ENCODE data around the gene TWIST2.

Gene TWIST2

GRCh38 chr2:238936162-238937052, 88.5 kb downstream of the TWIST2 start:
- H3K4me3 ChIP-seq (ENCODE audit: low read depth, low read length), result no peak overlapping the region

GRCh38 chr2:238938003-238938400, 90.1 kb downstream of the TWIST2 start:
- no peak overlapping the region for H3K4me3 ChIP-seq (ENCODE audit: low read depth, low read length)

DNA sequence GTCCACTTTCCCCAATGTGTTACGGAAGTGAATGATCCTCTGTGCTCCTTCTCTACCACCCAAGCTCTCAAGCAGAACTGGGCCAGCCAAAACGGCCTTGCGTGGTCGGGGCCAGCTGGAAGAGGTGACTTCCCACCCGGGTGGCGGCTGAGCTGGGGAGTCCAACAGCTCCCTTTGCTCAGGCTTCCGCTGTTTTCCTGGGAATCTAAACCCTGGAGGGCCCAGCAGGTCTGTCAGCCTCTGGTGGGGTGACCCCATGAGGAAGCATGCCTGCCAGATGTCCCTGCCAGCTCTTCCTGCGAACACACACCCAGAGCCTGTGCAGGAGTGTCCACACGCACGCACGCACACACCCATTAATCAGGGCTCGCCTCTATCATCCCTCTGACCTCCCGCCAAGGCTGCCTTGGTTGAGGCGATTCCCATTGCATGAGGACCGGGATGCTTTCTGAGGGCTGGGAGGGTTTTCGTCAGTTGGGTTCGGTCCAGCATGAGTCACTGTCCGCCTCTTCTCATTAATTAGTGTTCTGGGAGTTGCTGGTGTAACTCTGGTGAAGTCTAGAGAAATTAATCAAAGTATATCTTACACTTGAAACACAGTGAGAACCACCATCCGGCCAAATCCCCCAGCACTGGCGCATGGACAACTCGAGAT, 90.6 kb downstream of the TWIST2 start:
- no peak overlapping the region for H3K4me3 ChIP-seq (ENCODE audit: low read depth, low read length)

DNA sequence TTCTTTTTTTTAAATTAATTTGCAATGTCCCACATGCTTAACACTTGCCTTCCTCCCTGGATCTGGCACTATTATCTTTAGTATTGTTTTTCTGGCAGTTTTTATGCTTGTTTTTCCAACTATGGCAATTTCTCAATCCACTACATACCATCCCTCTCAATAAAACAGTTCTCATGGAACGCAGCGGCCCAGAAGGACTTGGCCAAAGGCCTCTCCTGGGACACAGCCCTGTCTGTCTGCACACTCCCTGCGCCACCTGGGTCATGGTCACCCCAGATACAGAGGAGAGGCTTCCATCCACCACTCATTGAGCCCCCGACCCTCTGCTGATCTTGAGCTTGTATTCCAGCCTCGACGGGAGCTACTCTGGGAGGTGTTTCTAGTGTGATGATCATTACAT, 91.2 kb downstream of the TWIST2 start:
- no peak overlapping the region for H3K4me3 ChIP-seq (ENCODE audit: low read depth, low read length)

GRCh38 chr2:238939521-238940403, 91.9 kb downstream of the TWIST2 start:
- H3K4me3 ChIP-seq (ENCODE audit: low read depth, low read length), result no peak overlapping the region

GRCh38 chr2:238940806-238941205, 92.9 kb downstream of the TWIST2 start:
- H3K4me3 ChIP-seq (ENCODE audit: low read depth, low read length), result no peak overlapping the region

DNA sequence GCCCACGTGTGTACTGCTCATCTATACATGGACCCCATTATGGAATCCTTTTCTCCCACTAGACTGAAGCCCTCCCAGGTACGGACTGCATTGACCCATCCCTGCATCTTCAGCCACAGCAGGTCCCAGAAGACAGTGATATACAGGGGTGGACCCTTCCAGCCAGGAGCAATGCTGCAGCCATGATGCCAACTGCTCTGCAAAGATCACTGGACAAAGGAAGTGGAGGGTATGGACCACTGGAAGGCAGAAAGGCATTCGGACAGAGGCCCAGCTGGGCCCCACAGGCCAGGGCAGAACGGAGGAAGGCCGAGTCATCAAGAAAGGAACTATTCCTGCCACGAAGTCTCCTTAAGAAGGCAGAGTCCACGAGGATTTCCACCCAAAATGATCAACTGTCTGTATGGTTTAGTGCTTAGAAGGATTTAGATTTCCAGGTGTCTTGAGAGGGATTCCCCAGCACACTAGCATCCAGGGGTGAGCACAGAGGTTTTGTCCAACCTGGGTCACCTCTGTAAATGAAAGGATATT, 93.4 kb downstream of the TWIST2 start:
- no peak overlapping the region for H3K4me3 ChIP-seq (ENCODE audit: low read depth, low read length)

GRCh38 chr2:238942080-238942725, 94.3 kb downstream of the TWIST2 start:
- no peak overlapping the region for H3K4me3 ChIP-seq (ENCODE audit: low read depth, low read length)

- H3K4me3 ChIP-seq (ENCODE audit: low read depth, low read length), result no peak overlapping the region
Observed at GRCh38 chr2:238942726-238943300, 94.9 kb downstream of the TWIST2 start.

DNA sequence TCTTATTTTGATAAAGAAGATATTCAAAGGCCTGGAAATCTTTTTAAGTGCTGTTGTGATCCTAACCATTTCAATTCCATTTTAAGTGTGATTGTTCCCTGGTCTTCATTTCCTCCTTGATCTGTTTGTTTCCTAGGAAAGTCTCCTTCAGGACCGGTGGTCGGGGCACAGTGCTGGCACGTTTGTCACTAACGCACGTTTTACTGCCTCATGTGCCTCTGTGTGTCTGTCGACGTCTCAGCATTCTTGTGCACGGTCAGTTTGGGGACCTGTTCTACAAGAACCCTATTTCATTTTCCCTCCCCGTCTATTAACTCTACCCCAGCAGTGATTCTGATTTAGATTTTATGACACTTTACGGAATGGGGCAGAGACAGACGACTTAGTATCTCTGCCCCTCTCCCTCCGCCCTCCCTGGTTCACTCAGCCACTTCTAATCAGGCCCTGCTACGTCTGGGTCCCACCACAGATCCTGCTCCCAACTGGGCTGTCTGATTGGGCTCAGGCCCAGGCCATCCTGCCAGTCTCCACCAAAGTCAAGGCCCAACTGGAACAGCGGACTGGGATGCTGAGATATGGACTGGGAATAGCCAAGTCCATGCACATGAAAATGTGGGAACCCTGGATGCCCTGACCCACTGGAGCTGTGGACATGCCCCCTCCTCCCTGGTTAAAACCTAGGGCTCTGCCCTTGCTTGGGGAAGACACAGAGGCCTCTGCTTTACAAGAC, 95.6 kb downstream of the TWIST2 start:
- H3K4me3 ChIP-seq (ENCODE audit: low read depth, low read length), result no peak overlapping the region

- no peak overlapping the region for H3K4me3 ChIP-seq (ENCODE audit: low read depth, low read length)
Observed at GRCh38 chr2:238945433-238946150, 97.7 kb downstream of the TWIST2 start.

- no peak overlapping the region for H3K4me3 ChIP-seq (ENCODE audit: low read depth, low read length)
Observed at GRCh38 chr2:238946318-238947242, 98.7 kb downstream of the TWIST2 start.

- no peak overlapping the region for H3K4me3 ChIP-seq (ENCODE audit: low read depth, low read length)
Observed at GRCh38 chr2:238947243-238947760, 99.4 kb downstream of the TWIST2 start.

DNA sequence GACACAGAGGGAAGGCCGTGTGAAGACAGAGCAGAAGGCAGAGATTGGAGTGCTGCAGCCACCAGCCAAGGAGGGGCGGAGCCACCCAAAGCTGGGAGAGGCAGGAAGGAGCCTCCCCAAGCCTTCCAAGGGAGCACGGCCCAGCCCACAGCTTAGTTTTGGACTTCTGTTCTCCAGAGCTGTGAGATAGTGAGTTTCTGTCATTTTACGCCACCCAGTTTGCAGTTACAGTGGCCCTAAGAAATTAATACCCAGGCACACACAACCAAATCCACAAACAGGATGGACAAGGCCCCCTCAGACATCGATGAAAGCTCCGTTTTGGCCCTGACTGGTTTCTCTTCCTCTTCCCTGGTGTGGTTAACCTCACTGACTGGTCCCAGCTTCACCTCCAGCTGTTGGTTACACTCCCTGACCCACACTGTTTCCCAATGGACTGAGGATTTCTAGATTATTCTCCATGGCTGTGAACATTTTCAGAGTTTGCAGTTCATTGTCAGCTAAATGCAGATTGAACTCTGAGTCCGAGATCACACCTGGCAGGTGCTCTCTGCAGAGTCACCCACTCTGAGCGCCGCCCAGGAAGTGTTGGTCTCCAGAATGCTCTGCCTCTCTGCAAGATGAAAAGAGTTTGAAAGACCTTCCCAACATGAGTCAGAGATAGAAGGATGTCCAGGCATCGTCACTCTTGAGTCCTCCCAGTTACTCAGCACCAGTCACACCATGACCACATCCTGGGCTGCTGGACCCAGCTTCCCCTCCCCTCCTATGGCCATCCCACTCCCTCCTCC, 100.2 kb downstream of the TWIST2 start:
- H3K4me3 ChIP-seq (ENCODE audit: low read depth, low read length), result no peak overlapping the region

- H3K4me3 ChIP-seq (ENCODE audit: low read depth, low read length), result no peak overlapping the region
Observed at GRCh38 chr2:238948765-238949641, 101.1 kb downstream of the TWIST2 start.

All from iPS-11a (cell line).